Stimulated activated naive CD8-positive, alpha-beta T cell treated with anti-CD3 and anti-CD28 coated beads, Interleukin-15, Interleukin-2, amounts not matched to agents 100 ng/mL and 50 ng/mL, for 24 hours (primary cell): Measurements from ENCODE around the gene MRC2.
"Not testable (repeated sequence)": the region's sequence is repeated elsewhere in the genome, so short reads cannot be mapped to it uniquely, and the experiment has no call there.

Experiments used
- H3K27ac Mint-ChIP-seq: one replicate; pipeline ENCODE4 v1.8.0; 2021; ENCODE audit warnings: mild to moderate bottlenecking, mixed read lengths
- H3K27me3 Mint-ChIP-seq: one replicate; pipeline ENCODE4 v1.8.0; 2021; ENCODE audit warnings: mixed read lengths
- H3K36me3 Mint-ChIP-seq: one replicate; pipeline ENCODE4 v1.8.0; 2021; ENCODE audit warnings: low read depth, mixed read lengths
- H3K4me1 Mint-ChIP-seq: one replicate; pipeline ENCODE4 v1.8.0; 2021; ENCODE audit warnings: low read depth, mixed read lengths
- H3K4me3 Mint-ChIP-seq: one replicate; pipeline ENCODE4 v1.8.0; 2021; ENCODE audit warnings: mild to moderate bottlenecking, mixed read lengths
- H3K9me3 Mint-ChIP-seq: one replicate; pipeline ENCODE4 v1.8.0; 2021; ENCODE audit warnings: mixed read lengths

MRC2 gene, protein sequence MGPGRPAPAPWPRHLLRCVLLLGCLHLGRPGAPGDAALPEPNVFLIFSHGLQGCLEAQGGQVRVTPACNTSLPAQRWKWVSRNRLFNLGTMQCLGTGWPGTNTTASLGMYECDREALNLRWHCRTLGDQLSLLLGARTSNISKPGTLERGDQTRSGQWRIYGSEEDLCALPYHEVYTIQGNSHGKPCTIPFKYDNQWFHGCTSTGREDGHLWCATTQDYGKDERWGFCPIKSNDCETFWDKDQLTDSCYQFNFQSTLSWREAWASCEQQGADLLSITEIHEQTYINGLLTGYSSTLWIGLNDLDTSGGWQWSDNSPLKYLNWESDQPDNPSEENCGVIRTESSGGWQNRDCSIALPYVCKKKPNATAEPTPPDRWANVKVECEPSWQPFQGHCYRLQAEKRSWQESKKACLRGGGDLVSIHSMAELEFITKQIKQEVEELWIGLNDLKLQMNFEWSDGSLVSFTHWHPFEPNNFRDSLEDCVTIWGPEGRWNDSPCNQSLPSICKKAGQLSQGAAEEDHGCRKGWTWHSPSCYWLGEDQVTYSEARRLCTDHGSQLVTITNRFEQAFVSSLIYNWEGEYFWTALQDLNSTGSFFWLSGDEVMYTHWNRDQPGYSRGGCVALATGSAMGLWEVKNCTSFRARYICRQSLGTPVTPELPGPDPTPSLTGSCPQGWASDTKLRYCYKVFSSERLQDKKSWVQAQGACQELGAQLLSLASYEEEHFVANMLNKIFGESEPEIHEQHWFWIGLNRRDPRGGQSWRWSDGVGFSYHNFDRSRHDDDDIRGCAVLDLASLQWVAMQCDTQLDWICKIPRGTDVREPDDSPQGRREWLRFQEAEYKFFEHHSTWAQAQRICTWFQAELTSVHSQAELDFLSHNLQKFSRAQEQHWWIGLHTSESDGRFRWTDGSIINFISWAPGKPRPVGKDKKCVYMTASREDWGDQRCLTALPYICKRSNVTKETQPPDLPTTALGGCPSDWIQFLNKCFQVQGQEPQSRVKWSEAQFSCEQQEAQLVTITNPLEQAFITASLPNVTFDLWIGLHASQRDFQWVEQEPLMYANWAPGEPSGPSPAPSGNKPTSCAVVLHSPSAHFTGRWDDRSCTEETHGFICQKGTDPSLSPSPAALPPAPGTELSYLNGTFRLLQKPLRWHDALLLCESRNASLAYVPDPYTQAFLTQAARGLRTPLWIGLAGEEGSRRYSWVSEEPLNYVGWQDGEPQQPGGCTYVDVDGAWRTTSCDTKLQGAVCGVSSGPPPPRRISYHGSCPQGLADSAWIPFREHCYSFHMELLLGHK (N-terminal part only)

DNA sequence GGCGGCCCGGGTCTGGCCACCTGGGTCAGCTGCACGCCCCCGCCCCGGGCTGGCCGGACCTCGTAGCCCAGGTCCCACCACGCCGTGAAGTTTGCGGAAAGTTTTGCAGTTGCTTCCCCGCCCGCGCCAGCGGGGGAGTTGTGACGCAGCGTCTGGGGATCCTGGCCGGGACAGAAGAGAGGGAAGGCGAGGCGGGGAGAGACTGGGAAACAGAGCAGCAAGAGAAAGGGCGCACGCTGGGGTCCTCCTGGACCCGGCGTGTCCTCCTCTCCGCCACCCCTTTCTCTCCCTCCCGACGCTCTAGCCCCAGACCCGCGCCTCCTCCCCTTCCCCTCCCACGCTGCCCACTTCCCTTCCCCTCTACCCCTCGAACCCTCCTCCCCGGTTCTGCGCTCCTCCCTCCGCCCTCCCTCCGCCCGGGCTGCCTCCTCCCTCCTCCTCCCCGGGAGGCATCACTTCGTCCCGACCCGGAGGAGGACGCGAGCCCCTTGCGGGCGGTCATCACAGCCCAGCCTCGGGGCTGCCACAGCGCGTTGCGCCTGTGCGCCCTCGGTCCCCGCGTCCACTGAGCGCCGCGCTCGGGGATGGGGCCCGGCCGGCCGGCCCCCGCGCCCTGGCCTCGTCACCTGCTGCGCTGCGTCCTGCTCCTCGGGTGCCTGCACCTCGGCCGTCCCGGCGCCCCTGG lies at the start of gene MRC2:
TSS of gene MRC2 (plus strand) at position 452 of the 685 bp plus-strand sequence. CDS start at position 585, 133 bp downstream.
- H3K27ac Mint-ChIP-seq = peak within 1 kb of the TSS; percentile 90
- peaks cover 21% of the 10 kb centered on the region for H3K27me3 Mint-ChIP-seq
- no peaks in the 10 kb centered on the region for H3K9me3 Mint-ChIP-seq
- H3K4me1 Mint-ChIP-seq = peaks cover 11% of the 10 kb centered on the region
- no peaks in the 10 kb centered on the region for H3K36me3 Mint-ChIP-seq
- H3K4me3 Mint-ChIP-seq = peak within 1 kb of the TSS; percentile 90

DNA sequence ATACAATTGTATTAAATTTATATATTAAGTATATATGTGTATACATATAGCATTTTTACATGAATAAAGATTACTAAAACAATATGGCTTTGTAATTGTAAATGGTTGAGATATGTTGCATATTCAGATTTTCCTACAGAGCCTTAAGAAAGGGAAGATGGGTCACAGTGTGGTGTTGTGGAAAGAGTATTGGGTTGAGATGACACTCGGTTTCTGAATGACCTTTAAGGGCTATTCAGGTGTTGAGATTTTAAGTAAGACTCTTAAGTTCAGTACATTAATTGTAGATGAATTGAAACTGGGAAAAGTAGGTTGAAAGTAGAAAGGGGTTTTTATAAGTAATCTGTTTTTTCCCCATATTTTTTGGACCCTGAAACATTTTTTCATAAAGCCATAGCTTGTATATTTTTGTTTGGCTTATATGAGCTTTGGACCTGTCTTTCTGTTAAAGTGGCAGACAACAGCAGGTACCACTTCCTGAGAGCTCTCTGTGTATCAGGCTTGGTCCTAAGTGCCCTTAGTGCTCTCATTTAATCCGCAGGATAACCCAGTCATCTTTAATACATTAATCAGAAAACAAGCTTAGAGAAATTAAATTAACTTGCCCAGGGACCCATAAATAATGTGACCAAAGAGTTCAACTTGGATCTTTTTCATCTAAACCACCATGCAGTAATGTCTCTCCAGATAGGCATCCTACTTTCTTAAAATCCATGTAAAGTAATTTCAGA lies 48.5 kb upstream of the MRC2 start:
- peaks cover 56% of the 10 kb centered on the region for H3K36me3 Mint-ChIP-seq
- H3K9me3 Mint-ChIP-seq = no peaks in the 10 kb centered on the region
- no peak overlapping the region for H3K4me3 Mint-ChIP-seq
- no peaks in the 10 kb centered on the region for H3K27me3 Mint-ChIP-seq
- peaks cover 21% of the 10 kb centered on the region for H3K4me1 Mint-ChIP-seq
- peak overlapping the region; percentile 53 for H3K27ac Mint-ChIP-seq

DNA sequence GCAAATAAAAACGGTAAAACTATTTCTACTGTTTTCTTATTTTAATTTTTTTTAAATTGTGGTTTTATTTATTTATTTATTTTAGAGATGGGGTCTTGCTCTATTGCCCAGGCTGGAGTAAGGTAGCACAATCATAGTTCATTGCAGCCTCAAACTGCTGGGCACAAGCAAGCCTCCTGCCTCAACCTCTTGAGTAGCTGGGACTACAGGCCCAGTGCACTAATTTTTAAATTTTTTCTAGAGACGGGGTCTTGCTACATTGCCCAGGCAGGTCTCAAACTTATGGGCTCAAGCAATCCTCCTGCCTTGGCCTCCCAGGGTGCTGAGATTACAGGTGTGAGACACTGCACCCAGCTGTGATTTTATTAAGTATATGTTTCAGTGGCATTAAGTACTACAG lies 46.5 kb upstream of the MRC2 start:
- no peaks in the 10 kb centered on the region for H3K9me3 Mint-ChIP-seq
- H3K27me3 Mint-ChIP-seq = no peaks in the 10 kb centered on the region
- H3K36me3 Mint-ChIP-seq = peaks cover 48% of the 10 kb centered on the region

DNA sequence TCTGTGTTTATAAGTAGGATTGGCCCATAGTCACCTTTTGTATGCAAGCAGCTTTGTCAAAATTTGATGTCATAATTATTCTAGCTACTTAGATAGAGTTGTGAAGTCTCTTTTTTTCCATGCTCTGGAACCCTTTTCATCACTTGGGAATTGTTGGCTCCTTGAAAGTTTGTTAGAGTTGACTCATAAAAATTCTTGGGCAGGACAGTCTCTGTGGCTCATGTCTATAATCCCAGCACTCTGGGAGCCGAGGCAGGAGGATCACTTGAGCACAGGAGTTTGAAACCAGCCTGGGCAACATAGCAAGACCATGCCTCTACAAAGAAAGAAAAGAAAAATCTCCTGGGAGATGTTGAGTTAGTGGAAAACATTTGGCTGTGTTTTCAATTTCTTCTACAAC lies 45.7 kb upstream of the MRC2 start:
- H3K9me3 Mint-ChIP-seq = no peaks in the 10 kb centered on the region
- no peak overlapping the region for H3K4me3 Mint-ChIP-seq
- peaks cover 45% of the 10 kb centered on the region for H3K36me3 Mint-ChIP-seq
- H3K27ac Mint-ChIP-seq = no peak overlapping the region
- no peaks in the 10 kb centered on the region for H3K27me3 Mint-ChIP-seq
- peaks cover 21% of the 10 kb centered on the region for H3K4me1 Mint-ChIP-seq

More for the DNA sequence above, 46.5 kb upstream of the MRC2 start:
- Mint-ChIP-seq H3K27ac (no peak overlapping the region), H3K4me3 (no peak overlapping the region), H3K4me1 (peaks cover 21% of the 10 kb centered on the region)

DNA sequence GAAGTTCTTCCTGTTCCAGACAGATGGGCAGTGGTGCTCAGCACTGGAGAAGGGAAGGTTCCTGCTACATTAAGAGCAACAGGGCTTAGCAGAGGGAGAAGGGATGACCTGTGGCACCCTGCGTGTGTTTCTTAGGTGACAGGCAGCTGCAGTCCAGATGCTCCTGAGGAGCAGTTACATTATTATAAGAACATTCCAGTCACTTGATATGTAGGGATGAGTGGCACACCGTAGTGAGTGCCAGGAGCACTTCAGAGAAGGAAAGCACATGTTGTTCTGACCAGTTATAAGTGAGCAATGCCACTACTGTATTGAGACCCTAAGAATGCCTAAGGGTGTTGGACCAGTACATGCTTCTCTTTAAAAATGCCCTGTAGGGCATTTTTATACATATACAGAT lies 39.9 kb upstream of the MRC2 start:
- Mint-ChIP-seq H3K9me3 (no peaks in the 10 kb centered on the region), H3K27me3 (no peaks in the 10 kb centered on the region), H3K36me3 (peaks cover 53% of the 10 kb centered on the region), H3K27ac (no peak overlapping the region), H3K4me3 (no peak overlapping the region), H3K4me1 (peaks cover 4% of the 10 kb centered on the region)

DNA sequence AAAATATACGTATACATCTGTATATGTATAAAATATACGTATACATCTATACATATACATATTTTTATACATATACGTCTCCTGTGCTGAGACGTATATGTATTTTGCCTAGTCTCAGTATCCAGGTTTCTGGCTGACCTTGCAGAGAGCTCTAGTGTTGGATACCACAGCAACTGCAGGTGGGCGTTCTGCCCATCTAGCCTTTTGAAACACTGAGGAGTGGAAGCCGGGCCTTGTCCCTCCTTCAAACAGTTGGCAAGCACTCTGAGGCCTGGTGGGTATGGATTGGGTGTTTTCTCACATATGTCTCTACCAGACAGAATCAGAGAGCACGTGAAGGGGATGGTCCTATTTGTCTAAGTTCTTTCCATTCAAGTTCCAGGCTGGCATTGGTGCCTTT lies 39.4 kb upstream of the MRC2 start:
- H3K9me3 Mint-ChIP-seq = no peaks in the 10 kb centered on the region
- no peak overlapping the region for H3K4me3 Mint-ChIP-seq
- H3K27me3 Mint-ChIP-seq = no peaks in the 10 kb centered on the region
- H3K36me3 Mint-ChIP-seq = peaks cover 52% of the 10 kb centered on the region
- no peaks in the 10 kb centered on the region for H3K4me1 Mint-ChIP-seq
- H3K27ac Mint-ChIP-seq = no peak overlapping the region

DNA sequence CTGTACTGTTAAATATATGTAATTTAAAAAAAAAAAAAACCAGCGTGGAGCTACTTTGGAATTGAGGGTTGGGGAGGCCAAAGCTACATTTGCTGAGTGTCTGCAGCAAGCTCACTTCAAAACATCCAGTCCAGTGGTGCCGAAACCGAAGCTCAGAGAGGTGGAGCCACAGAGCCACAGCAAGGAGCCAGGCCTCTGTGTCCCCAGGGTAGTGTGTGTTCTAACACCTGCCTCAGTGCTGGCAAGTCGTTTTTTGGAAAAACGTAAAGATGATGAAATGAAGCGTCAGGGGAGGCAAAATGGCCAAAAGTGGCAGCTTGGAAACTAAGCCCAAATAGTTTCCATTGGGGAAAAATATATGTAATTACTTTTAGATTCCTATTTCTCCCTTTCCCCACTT lies 36.1 kb upstream of the MRC2 start:
- H3K27ac Mint-ChIP-seq = no peak overlapping the region
- no peak overlapping the region for H3K4me3 Mint-ChIP-seq
- H3K27me3 Mint-ChIP-seq = no peaks in the 10 kb centered on the region
- no peaks in the 10 kb centered on the region for H3K9me3 Mint-ChIP-seq
- H3K4me1 Mint-ChIP-seq = no peaks in the 10 kb centered on the region
- peaks cover 48% of the 10 kb centered on the region for H3K36me3 Mint-ChIP-seq

DNA sequence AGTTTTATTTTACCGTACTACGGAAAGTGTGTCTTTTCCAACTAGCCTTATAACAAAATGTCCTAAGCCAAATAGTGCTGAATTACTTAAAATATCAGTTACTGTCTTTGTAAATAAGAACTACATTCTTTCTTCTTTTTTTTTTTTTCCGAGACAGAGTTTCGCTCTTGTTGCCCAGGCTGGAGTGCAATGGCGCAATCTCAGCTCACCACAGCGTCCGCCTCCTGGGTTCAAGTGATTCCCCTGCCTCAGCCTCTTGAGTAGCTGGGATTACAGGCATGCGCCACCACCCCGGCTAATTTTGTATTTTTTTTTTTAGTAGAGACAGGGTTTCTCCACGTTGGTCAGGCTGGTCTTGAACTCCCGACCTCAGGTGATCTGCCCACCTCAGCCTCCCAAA lies 35.6 kb upstream of the MRC2 start:
- not testable (repeated sequence) for H3K4me1 Mint-ChIP-seq, H3K9me3 Mint-ChIP-seq, H3K27me3 Mint-ChIP-seq, H3K4me3 Mint-ChIP-seq, H3K27ac Mint-ChIP-seq
- peaks cover 53% of the 10 kb centered on the region for H3K36me3 Mint-ChIP-seq

DNA sequence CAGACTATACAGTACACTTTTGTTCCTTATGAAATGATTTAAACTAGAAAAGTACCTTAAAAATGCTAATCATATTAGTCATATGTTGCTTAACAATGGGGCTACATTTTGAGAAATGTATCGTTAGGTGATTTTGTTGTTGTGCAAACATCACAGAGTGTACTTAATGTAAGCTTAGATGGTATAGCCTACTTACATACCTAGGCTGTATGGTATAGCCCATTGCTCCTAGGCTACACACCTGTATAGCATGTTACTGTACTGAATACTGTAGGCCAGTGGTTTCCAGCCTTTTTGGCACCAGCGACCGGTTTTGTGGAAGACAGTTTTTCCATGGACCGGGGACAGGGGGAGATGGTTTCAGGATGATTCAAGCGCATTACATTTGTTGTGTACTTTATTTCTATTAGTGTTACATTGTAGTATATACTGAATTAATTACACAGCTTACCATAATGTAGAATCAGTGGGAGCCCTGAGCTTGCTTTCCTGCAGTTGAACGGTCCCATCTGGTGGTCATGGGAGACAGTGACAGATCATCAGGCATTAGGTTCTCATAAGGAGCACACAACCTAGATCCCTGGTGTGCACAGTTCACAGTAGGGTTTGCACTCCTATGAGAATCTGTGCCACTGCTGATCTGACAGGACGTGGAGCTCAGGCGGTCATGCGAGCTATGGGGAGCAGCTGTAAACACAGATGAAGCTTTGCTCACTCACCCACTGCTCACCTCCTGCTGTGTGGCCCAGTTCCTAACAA lies 35.0 kb upstream of the MRC2 start:
- H3K4me1 Mint-ChIP-seq = no peaks in the 10 kb centered on the region
- H3K9me3 Mint-ChIP-seq = no peaks in the 10 kb centered on the region
- no peak overlapping the region for H3K4me3 Mint-ChIP-seq
- H3K27ac Mint-ChIP-seq = no peak overlapping the region
- H3K36me3 Mint-ChIP-seq = peaks cover 53% of the 10 kb centered on the region
- no peaks in the 10 kb centered on the region for H3K27me3 Mint-ChIP-seq

DNA sequence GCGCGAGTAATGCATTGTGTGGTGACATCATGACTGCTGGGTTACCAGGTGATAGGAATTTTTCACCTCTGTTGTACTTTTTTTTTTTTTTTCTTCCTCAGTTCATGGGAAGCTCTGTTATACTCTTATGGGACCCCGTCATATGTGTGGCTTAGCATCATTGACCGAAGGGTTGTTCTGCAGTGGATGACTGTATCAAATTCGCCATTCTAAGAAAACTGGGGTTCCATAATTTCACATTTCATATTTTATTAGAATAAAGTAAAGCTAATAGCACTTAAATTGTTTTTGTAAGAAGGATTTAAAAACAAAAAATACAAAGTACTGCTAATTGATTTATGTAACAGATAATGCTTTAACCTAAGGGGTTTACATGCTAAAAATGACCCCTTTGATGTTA lies 32.0 kb upstream of the MRC2 start:
- H3K4me1 Mint-ChIP-seq = no peaks in the 10 kb centered on the region
- H3K27ac Mint-ChIP-seq = no peak overlapping the region
- no peaks in the 10 kb centered on the region for H3K9me3 Mint-ChIP-seq
- H3K27me3 Mint-ChIP-seq = no peaks in the 10 kb centered on the region
- no peak overlapping the region for H3K4me3 Mint-ChIP-seq
- H3K36me3 Mint-ChIP-seq = peaks cover 59% of the 10 kb centered on the region

DNA sequence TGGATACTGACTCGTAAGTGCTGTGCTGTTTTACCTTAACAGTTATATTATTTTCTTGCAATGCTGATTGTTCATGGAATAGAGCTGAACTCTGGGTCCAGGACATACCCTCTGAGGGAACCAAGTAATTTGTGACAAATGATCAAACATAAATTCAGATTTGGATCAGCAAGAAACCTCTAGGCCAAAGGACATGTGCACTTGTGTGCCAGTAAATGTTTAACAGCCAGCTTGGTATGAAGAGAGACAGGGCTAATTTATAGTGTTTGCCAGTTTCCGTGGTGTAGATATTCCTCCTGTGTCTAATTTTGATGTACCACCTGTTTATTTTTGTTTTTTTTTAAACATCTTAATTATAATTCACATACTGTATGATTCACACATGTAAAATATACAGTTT lies 30.8 kb upstream of the MRC2 start:
- Mint-ChIP-seq H3K4me3 (no peak overlapping the region), H3K27ac (no peak overlapping the region), H3K4me1 (no peaks in the 10 kb centered on the region), H3K9me3 (no peaks in the 10 kb centered on the region), H3K27me3 (no peaks in the 10 kb centered on the region), H3K36me3 (peaks cover 64% of the 10 kb centered on the region)

DNA sequence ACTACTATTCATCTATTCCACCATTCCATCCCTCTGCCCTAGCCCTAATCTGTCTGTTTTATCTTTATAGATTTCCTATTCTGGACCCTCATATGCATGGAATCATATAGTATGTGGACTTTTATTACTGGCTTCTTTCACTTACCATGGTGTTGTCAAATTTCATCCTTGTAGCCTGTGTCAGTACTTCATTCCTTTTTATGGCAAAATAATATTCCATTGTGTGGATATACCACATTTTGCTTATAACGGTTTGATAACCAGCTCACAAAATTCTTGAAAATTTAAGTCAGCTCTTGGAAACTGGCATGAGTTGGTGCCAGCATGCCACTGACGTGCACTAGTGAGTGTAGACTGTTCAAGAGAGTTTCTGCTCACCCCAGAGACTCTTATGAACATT lies 30.3 kb upstream of the MRC2 start:
- no peak overlapping the region for H3K4me3 Mint-ChIP-seq
- no peaks in the 10 kb centered on the region for H3K27me3 Mint-ChIP-seq
- peaks cover 67% of the 10 kb centered on the region for H3K36me3 Mint-ChIP-seq
- no peak overlapping the region for H3K27ac Mint-ChIP-seq
- no peaks in the 10 kb centered on the region for H3K4me1 Mint-ChIP-seq
- H3K9me3 Mint-ChIP-seq = no peaks in the 10 kb centered on the region

DNA sequence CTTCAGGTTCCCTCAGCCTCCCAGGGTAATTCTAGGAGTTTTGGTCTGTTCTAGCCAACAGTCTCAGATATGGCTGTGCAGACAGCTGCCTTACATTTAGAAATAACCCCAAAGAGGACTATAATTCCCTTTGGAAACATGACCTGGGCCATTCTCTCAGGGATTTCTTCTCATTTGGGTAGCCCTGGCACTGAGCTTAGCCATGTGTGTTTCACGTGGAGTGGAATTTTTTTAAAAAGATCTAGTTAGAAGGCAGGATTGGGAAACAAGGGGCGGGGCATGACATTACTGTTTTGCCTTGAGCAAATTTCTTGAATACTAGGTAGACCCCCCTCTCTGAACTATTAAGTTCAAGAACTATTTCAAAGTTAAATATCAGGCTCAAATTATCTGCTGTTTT lies 29.6 kb upstream of the MRC2 start:
- no peaks in the 10 kb centered on the region for H3K4me1 Mint-ChIP-seq
- H3K4me3 Mint-ChIP-seq = no peak overlapping the region
- no peaks in the 10 kb centered on the region for H3K27me3 Mint-ChIP-seq
- H3K27ac Mint-ChIP-seq = no peak overlapping the region
- peaks cover 69% of the 10 kb centered on the region for H3K36me3 Mint-ChIP-seq
- H3K9me3 Mint-ChIP-seq = no peaks in the 10 kb centered on the region
